Mesendoderm (in vitro differentiated cells): ENCODE results near the gene FANCG.
A peak's percentile ranks its signal among the peaks of the same experiment; 100 is the strongest.

Source experiments
- DNase-seq: peaks from one replicate; pipeline ENCODE4 v3.0.0; 2013
- H2AK5ac ChIP-seq: 2 replicates; pipeline ENCODE4 v1.6.1; 2013; ENCODE audit warnings: low read length, inconsistent platforms
- H2BK120ac ChIP-seq: 2 replicates; pipeline ENCODE4 v1.6.1; 2013; ENCODE audit warnings: low read depth, mild to moderate bottlenecking, low read length, moderate library complexity, mixed read lengths
- H2BK15ac ChIP-seq: replicated peaks from 2 replicates; pipeline ENCODE4 v1.6.1; 2013; ENCODE audit warnings: low read depth, mild to moderate bottlenecking, moderate library complexity
- H2BK5ac ChIP-seq: 2 replicates; pipeline ENCODE4 v1.6.1; 2013; ENCODE audit warnings: low read length, inconsistent platforms
- H3K18ac ChIP-seq: 2 replicates; pipeline ENCODE4 v1.6.1; 2013; ENCODE audit warnings: mild to moderate bottlenecking, low read length, mixed read lengths
- H3K23ac ChIP-seq: one replicate; pipeline ENCODE4 v1.6.1; 2013; ENCODE audit warnings: low read length
- H3K27ac ChIP-seq: 2 replicates; pipeline ENCODE4 v1.5.1; 2013; ENCODE audit warnings: low read depth, mild to moderate bottlenecking, inconsistent platforms, low read length, moderate library complexity
- H3K27me3 ChIP-seq: 2 replicates; pipeline ENCODE4 v1.6.1; 2013; ENCODE audit warnings: low read length, control low read depth, mild to moderate bottlenecking, inconsistent platforms; ENCODE audit not compliant: insufficient read depth, poor library complexity
- H3K36me3 ChIP-seq: 2 replicates; pipeline ENCODE4 v1.6.1; 2013; ENCODE audit warnings: low read length, inconsistent platforms; ENCODE audit not compliant: control insufficient read depth, insufficient read depth
- H3K4ac ChIP-seq: one replicate; pipeline ENCODE4 v1.6.1; 2013; ENCODE audit warnings: low read depth, mild to moderate bottlenecking, low read length, moderate library complexity
- H3K4me1 ChIP-seq: 2 replicates; pipeline ENCODE4 v1.6.1; 2013; ENCODE audit warnings: low read depth, low read length, inconsistent platforms; ENCODE audit not compliant: control insufficient read depth
- H3K4me2 ChIP-seq: 2 replicates; pipeline ENCODE4 v1.6.1; 2013; ENCODE audit warnings: low read length
- H3K4me3 ChIP-seq: 2 replicates; pipeline ENCODE4 v1.5.1; 2013; ENCODE audit warnings: mild to moderate bottlenecking, low read length
- H3K56ac ChIP-seq: one replicate; pipeline ENCODE4 v1.6.1; 2013; ENCODE audit warnings: low read length
- H3K79me1 ChIP-seq: 2 replicates; pipeline ENCODE4 v1.6.1; 2013; ENCODE audit warnings: low read length, inconsistent platforms
- H3K79me2 ChIP-seq: 2 replicates; pipeline ENCODE4 v1.6.1; 2013; ENCODE audit warnings: mild to moderate bottlenecking, low read length; ENCODE audit not compliant: control insufficient read depth, insufficient read depth
- H3K9ac ChIP-seq: 2 replicates; pipeline ENCODE4 v1.6.1; 2013; ENCODE audit warnings: low read length, inconsistent platforms
- H4K5ac ChIP-seq: one replicate; pipeline ENCODE4 v1.6.1; 2013; ENCODE audit warnings: low read length
- H4K8ac ChIP-seq: one replicate; pipeline ENCODE4 v1.6.1; 2013; ENCODE audit warnings: low read depth, mild to moderate bottlenecking, control low read depth, low read length, moderate library complexity
- WGBS: extraction: QIAGEN DNeasy Blood & Tissue Kit; methylation state at CpG from one replicate; pipeline ENCODE4 v1.1.7; 2013; ENCODE audit warnings: low lambda C conversion rate, missing lambda C conversion rate; ENCODE audit not compliant: insufficient coverage; ENCODE audit errors: extremely low coverage; 5-methylcytosine and 5-hydroxymethylcytosine counted together

The FANCG gene

DNA sequence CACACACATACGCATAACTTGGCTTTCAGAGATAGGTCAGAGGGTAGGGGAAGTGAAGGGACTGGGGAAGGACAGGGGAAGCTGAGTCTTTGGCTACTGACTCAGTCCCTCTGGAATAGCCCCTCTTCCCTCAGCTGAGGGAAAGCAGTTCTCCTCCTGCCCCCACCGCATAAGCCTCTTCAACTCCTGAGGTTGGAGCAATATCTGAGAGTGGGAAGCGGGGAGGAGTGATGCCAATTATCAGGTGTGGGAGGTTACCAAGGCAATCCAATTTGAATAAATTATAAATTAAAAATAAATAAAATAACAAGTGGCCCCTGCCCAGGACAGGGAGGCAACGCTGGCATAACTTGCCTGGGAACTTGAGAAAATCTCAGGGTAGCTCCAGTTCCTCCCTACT is 24.8 kb upstream of the FANCG start:
- Histone ChIP-seq H4K5ac (no peak overlapping the region), H3K4me2 (no peak overlapping the region), H2BK5ac (no peak overlapping the region), H3K4me1 (peaks cover 2% of the 10 kb centered on the region), H3K79me2 (peaks cover 13% of the 10 kb centered on the region), H2AK5ac (no peak overlapping the region), H3K18ac (no peak overlapping the region), H3K56ac (no peak overlapping the region), H2BK15ac (no peak overlapping the region), H3K27me3 (no peaks in the 10 kb centered on the region), H3K9ac (no peak overlapping the region), H3K4ac (no peak overlapping the region), H4K8ac (no peak overlapping the region), H3K27ac (no peak overlapping the region), H3K23ac (no peak overlapping the region), H3K4me3 (no peak overlapping the region), H3K36me3 (no peaks in the 10 kb centered on the region), H3K79me1 (peaks cover 10% of the 10 kb centered on the region), H2BK120ac (no peak overlapping the region)
- WGBS: no CpG with 5 or more reads among the region's 4 CpGs
- DNase-seq: no peak

DNA sequence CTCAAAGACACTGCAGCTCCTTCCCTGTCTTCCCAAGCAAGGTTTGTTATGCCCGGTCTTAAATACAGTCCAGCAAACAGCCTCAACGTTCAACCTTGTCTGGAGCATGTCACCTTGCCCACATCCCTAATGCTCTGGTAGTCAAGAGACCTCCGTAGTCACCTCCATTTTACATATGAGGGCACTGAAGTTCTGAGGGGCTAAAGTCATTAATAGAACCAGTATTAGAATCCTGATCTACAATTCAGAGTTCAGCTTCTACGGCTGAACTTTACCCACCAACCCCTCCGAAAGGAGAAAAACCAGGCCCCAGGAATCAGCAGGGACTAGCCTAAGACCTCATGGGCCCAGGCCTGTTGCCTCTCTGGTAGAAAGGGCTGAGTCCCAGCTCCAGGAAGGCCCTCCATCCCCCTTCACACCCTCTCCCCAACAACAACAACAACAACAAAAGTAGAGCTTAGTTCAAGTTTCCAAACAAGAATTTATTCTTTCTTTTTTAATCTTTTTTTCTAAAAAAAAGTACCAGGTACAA is 24.0 kb upstream of the FANCG start:
- Histone ChIP-seq H3K27ac (no peak overlapping the region), H3K79me2 (peaks cover 13% of the 10 kb centered on the region), H3K9ac (peak overlapping the region; percentile 9), H2BK120ac (no peak overlapping the region), H3K4me3 (no peak overlapping the region), H3K18ac (no peak overlapping the region), H2AK5ac (no peak overlapping the region), H3K56ac (peak overlapping the region; percentile 8), H4K5ac (no peak overlapping the region), H3K4me1 (peaks cover 2% of the 10 kb centered on the region), H2BK5ac (no peak overlapping the region), H3K36me3 (no peaks in the 10 kb centered on the region), H3K79me1 (peaks cover 8% of the 10 kb centered on the region), H3K27me3 (no peaks in the 10 kb centered on the region), H3K4ac (no peak overlapping the region), H3K4me2 (peak overlapping the region; percentile 80), H2BK15ac (no peak overlapping the region), H3K23ac (no peak overlapping the region), H4K8ac (no peak overlapping the region)
- no CpG with 5 or more reads among the region's 5 CpGs for WGBS
- no peak for DNase-seq

DNA sequence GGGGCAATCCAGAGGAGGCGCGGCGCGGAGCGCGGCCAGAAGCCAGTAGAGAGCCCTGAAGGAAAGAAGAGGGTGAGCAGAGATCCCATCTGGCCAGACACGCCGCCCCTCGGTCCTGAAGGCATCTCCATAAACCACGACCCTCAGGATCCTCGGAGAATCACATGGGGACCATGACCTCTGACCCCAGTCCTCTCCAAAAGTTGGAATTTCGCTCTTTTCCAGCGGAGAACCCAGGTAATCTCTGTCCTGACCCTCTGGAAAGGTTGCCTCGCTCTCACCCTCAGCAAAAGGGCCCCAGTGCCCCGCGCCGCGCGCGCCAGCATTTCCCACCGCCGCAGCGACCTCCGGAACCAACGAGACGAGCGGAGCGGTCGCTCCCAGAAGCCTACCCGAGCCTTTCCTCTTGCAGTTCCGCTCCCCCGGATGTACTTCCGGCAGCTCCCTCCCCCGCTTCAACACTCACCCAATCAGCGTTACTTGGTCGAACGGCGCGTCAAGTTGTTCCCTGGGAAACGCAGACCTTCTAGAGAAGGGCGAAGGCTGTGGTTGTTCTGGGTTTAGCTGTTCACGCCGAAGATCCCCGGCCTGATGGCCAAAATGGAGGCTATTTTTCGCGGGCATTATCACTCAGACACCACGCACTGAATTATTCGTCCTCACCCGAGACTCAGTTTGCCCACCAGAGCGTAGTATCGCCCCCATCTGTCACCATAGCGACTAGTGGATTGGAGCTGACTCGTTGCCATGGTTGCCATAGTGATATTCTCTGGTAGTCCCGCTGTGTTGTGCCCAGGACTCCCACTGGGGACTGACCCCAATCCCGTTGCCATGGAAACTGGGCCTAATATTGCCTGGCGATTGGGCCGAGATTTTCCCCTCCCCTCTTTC is 23.3 kb upstream of the FANCG start, which contains the start of gene STOML2:
Gene STOML2 (minus strand): TSS at position 363 of the 891 bp plus-strand sequence. CDS start 37 bp downstream, at position 326.
- no peak within 1 kb of the TSS for H3K4ac ChIP-seq
- H3K36me3 ChIP-seq: no peaks in the 10 kb centered on the region
- peak within 1 kb of the TSS; percentile 41 for H3K18ac ChIP-seq
- WGBS: no CpG with 5 or more reads among the region's 57 CpGs
- peak within 1 kb of the TSS; percentile 80 for H3K4me2 ChIP-seq
- H3K4me3 ChIP-seq: peak within 1 kb of the TSS; percentile 70
- DNase-seq: peak; percentile 99
- H2AK5ac ChIP-seq: no peak within 1 kb of the TSS
- no peak within 1 kb of the TSS for H2BK120ac ChIP-seq
- H3K9ac ChIP-seq: peak within 1 kb of the TSS; percentile 64
- no peak within 1 kb of the TSS for H3K27ac ChIP-seq
- peak within 1 kb of the TSS; percentile 68 for H4K8ac ChIP-seq
- H4K5ac ChIP-seq: no peak within 1 kb of the TSS
- peaks cover 8% of the 10 kb centered on the region for H3K79me1 ChIP-seq
- no peaks in the 10 kb centered on the region for H3K27me3 ChIP-seq
- H3K4me1 ChIP-seq: peaks cover 2% of the 10 kb centered on the region
- no peak within 1 kb of the TSS for H2BK5ac ChIP-seq
- H3K23ac ChIP-seq: no peak within 1 kb of the TSS
- peaks cover 13% of the 10 kb centered on the region for H3K79me2 ChIP-seq
- H3K56ac ChIP-seq: peak within 1 kb of the TSS; percentile 75
- no peak within 1 kb of the TSS for H2BK15ac ChIP-seq

DNA sequence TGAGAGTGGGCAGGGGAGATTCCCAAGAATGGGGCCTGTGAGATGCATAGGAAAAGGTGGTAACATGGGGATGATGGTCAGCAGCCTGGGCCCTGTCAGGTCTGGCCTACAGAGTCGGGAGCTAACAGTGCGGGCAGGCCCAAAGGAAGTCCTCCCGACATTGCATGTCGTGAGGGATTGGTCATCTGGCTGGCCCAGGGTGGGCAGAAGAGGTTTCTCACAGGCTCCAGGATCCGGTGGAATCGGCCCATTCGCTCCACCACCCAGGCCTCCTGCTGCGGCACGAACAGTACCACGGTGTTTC is 22.7 kb upstream of the FANCG start:
- H2BK5ac ChIP-seq: no peak overlapping the region
- H3K4ac ChIP-seq: no peak overlapping the region
- no peaks in the 10 kb centered on the region for H3K36me3 ChIP-seq
- no CpG with 5 or more reads among the region's 10 CpGs for WGBS
- peak overlapping the region; percentile 75 for H3K56ac ChIP-seq
- H2AK5ac ChIP-seq: no peak overlapping the region
- H3K27me3 ChIP-seq: no peaks in the 10 kb centered on the region
- no peak overlapping the region for H3K27ac ChIP-seq
- H3K4me2 ChIP-seq: peak overlapping the region; percentile 29
- H3K23ac ChIP-seq: no peak overlapping the region
- no peak overlapping the region for H2BK120ac ChIP-seq
- peaks cover 13% of the 10 kb centered on the region for H3K79me2 ChIP-seq
- H3K4me1 ChIP-seq: peaks cover 2% of the 10 kb centered on the region
- peak overlapping the region; percentile 64 for H3K9ac ChIP-seq
- H4K5ac ChIP-seq: no peak overlapping the region
- H2BK15ac ChIP-seq: no peak overlapping the region
- peak overlapping the region; percentile 70 for H3K4me3 ChIP-seq
- DNase-seq: no peak
- H3K18ac ChIP-seq: peak overlapping the region; percentile 41
- H4K8ac ChIP-seq: peak overlapping the region; percentile 68
- H3K79me1 ChIP-seq: peaks cover 8% of the 10 kb centered on the region

DNA sequence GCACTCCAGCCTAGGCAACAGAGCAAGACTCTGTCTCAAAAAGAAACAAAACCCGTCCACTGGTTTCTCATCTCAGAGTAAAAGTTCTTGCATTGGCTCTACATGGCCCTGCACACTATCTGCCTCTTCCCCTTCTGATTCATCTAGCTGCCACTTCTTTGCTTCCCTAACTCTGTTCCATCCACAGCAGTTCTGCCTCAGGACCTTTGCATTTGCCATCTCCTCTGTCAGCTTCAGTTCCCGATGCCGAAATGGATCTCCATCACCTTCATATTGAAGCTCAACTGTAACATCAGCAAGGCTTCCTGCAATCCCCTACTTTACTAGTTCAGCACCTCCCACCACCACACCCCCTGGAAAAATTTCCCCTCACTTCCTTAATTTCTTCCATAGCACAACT is 17.8 kb upstream of the FANCG start:
- H3K4me1 ChIP-seq: peaks cover 4% of the 10 kb centered on the region
- H3K79me1 ChIP-seq: peaks cover 13% of the 10 kb centered on the region
- H2BK15ac ChIP-seq: no peak overlapping the region
- H2BK120ac ChIP-seq: no peak overlapping the region
- H3K4me2 ChIP-seq: no peak overlapping the region
- H4K8ac ChIP-seq: no peak overlapping the region
- no peak overlapping the region for H2AK5ac ChIP-seq
- H3K4me3 ChIP-seq: no peak overlapping the region
- no peak overlapping the region for H3K56ac ChIP-seq
- no peak overlapping the region for H3K18ac ChIP-seq
- no peaks in the 10 kb centered on the region for H3K27me3 ChIP-seq
- H4K5ac ChIP-seq: no peak overlapping the region
- H3K9ac ChIP-seq: no peak overlapping the region
- H3K79me2 ChIP-seq: peaks cover 12% of the 10 kb centered on the region
- no peak overlapping the region for H3K23ac ChIP-seq
- no peak overlapping the region for H3K4ac ChIP-seq
- no peak overlapping the region for H2BK5ac ChIP-seq
- no peak for DNase-seq
- no peaks in the 10 kb centered on the region for H3K36me3 ChIP-seq
- H3K27ac ChIP-seq: no peak overlapping the region
- no CpG with 5 or more reads among the region's 3 CpGs for WGBS
